ENCODE data around the gene ARL6IP6. TPM values are rescaled to one million over a fixed set of nuclear protein-coding genes. Genes with fewer than 3 reads are reported as not detected.
"Not testable (repeated sequence)": the region's sequence is repeated elsewhere in the genome, so short reads cannot be mapped to it uniquely, and the experiment has no call there.

The ARL6IP6 gene
- total and polyA plus RNA-seq, 5 experiments from 2014 or later = 13.4 to 27.0 (median 16.1) TPM

- DNase-seq (peak in 1 of 10 donors; percentile 13), ATAC-seq (no peak)
- Mint-ChIP-seq H3K36me3 (peaks cover 0 to 4% (median 0%) of the 10 kb centered on the region in 3 donors), H3K9me3 (no peaks in the 10 kb centered on the region), H3K4me3 (no peak overlapping the region), H3K4me1 (peaks cover 9 to 32% (median 22%) of the 10 kb centered on the region in 4 donors), H3K27me3 (no peaks in the 10 kb centered on the region), H3K27ac (no peak overlapping the region)
- POLR2A ChIA-PET = interaction anchor here (3.8 kb wide), 1 partner anchor 12 kb away, joined by 13 read pairs; the partner anchor contains the start of genes ARL6IP6 and PRPF40A
These were observed 11.4 kb downstream of the ARL6IP6 start for GRCh38 chr2:152729844-152730243.

DNA sequence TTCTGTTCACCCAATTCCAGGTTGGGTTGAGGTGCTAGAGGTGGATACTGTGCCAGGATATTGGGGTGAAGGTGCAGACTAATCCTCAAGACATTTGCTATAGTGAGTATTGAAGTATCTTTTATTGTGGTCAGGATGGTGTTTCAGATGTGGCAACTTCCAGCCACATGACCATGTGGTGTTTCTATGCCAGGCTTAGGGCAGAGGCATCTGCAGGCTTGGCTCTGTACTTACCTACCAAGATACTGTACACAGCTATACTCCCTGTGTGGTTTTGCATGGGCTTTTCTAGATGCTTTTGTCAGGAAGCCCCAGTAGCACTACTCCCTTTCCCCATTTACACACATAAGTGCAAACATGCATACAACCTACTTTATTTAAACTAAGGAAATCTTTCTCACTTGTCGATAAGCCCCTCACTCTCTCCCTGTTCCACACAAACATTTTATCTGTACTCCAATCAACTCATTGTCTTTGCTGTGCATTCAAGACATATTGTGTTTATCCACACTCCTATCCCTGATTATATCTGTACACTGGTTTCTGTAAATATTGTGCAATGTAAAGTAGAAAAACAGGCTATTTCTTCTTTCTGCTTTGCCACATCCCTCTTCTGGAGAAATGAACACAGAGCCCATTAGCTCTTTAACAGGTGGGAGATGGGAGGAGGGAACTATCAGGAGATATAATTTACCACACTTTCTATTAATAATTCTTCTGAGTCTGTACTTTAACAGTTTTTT lies 12.3 kb downstream of the ARL6IP6 start:
- peaks cover 0 to 10% (median 3%) of the 10 kb centered on the region in 3 donors for H3K36me3 Mint-ChIP-seq
- H3K4me3 Mint-ChIP-seq = peak overlapping the region in 6 of 10 donors; percentile 0 to 60 (median 3)
- peaks cover 9 to 32% (median 22%) of the 10 kb centered on the region in 4 donors for H3K4me1 Mint-ChIP-seq
- no peak overlapping the region for H3K27ac Mint-ChIP-seq
- H3K9me3 Mint-ChIP-seq = no peaks in the 10 kb centered on the region
- ATAC-seq = peak; percentile 98 to 99
- POLR2A ChIA-PET = interaction anchor here (3.8 kb wide), 1 partner anchor 13 kb away, joined by 13 read pairs; the partner anchor contains the start of genes ARL6IP6 and PRPF40A
- no peaks in the 10 kb centered on the region for H3K27me3 Mint-ChIP-seq
- DNase-seq = peak in 8 of 10 donors; percentile 25 to 78 (median 54)

- peaks cover 5 to 42% (median 23%) of the 10 kb centered on the region in 3 donors for H3K36me3 Mint-ChIP-seq
- ATAC-seq, H3K4me1 Mint-ChIP-seq, DNase-seq, H3K4me3 Mint-ChIP-seq, H3K9me3 Mint-ChIP-seq, POLR2A ChIA-PET, H3K27ac Mint-ChIP-seq, H3K27me3 Mint-ChIP-seq: not testable (repeated sequence)
These were observed 19.1 kb downstream of the ARL6IP6 start for GRCh38 chr2:152737509-152737908.

- Mint-ChIP-seq H3K9me3 (no peaks in the 10 kb centered on the region), H3K4me3 (no peak overlapping the region), H3K27ac (no peak overlapping the region), H3K4me1 (peaks cover 0 to 3% (median 0%) of the 10 kb centered on the region in 4 donors), H3K27me3 (no peaks in the 10 kb centered on the region), H3K36me3 (peaks cover 5 to 46% (median 23%) of the 10 kb centered on the region in 3 donors)
- no peak for ATAC-seq
- DNase-seq = no peak
- POLR2A ChIA-PET = no interaction called here
These were observed 20.0 kb downstream of the ARL6IP6 start for GRCh38 chr2:152738438-152738837.

DNA sequence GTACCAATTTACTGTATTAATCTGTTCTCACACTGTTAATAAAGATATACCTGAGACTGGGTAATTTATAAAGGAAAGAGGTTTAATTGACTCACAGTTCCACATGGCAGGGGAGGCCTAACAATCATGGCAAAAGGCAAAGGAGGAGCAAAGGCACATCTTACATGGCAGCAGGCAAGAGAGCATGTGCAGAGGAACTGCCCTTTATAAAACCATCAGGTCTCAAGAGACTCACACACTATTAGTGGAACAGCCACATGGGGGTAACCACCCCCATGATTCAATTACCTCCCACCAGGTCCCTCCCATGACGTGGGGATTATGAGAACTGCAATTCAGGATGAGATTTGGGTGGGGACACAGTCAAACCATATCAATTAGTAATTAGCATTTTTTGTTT lies 21.3 kb downstream of the ARL6IP6 start:
- H3K4me1 Mint-ChIP-seq, DNase-seq, H3K9me3 Mint-ChIP-seq, H3K27me3 Mint-ChIP-seq, ATAC-seq, POLR2A ChIA-PET, H3K4me3 Mint-ChIP-seq: not testable (repeated sequence)
- Mint-ChIP-seq H3K36me3 (peaks cover 5 to 46% (median 23%) of the 10 kb centered on the region in 3 donors), H3K27ac (peak overlapping the region in 1 of 10 donors; percentile 66)

- peak; percentile 68 to 70 for ATAC-seq
- Mint-ChIP-seq H3K9me3 (no peaks in the 10 kb centered on the region), H3K4me1 (peaks cover 0 to 3% (median 1%) of the 10 kb centered on the region in 4 donors), H3K4me3 (no peak overlapping the region), H3K27ac (no peak overlapping the region), H3K36me3 (peaks cover 5 to 46% (median 20%) of the 10 kb centered on the region in 3 donors), H3K27me3 (no peaks in the 10 kb centered on the region)
- peak in 3 of 10 donors; percentile 50 to 55 (median 51) for DNase-seq
- POLR2A ChIA-PET = interaction anchor here (0.7 kb wide), 1 partner anchor 24 kb away, joined by 3 read pairs; the partner anchor contains the start of gene PRPF40A
These were observed 22.4 kb downstream of the ARL6IP6 start for GRCh38 chr2:152740743-152741328.

GRCh38 chr2:152743002-152743401 lies 24.6 kb downstream of the ARL6IP6 start:
- H3K27ac Mint-ChIP-seq = peak overlapping the region in 1 of 10 donors; percentile 66
- no peak for DNase-seq
- POLR2A ChIA-PET = interaction anchor here (1.3 kb wide), 1 partner anchor 567 kb away, joined by 4 read pairs; the partner anchor contains the start of gene STAM2
- peaks cover 5 to 42% (median 11%) of the 10 kb centered on the region in 3 donors for H3K36me3 Mint-ChIP-seq
- no peaks in the 10 kb centered on the region for H3K9me3 Mint-ChIP-seq
- peaks cover 0 to 3% (median 2%) of the 10 kb centered on the region in 4 donors for H3K4me1 Mint-ChIP-seq
- no peaks in the 10 kb centered on the region for H3K27me3 Mint-ChIP-seq
- H3K4me3 Mint-ChIP-seq = no peak overlapping the region
- ATAC-seq = no peak

DNA sequence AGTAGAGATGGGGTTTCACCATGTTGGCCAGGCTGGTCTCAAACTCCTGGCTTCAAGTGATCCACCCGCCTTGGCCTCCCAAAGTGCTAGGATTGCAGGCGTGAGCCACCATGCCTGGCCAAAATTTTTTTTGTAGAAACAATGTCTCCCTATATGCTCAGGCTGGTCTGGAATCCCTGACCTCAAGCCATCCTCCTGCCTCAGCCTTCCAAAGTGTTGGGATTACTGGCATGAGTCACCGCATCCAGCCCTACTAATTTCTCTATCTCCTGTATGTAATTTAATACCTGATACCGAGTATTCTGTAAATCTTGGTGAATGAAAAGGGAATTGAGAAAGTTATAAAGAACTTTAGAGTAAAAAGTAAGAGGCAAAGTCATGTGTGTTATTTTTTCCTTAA lies 29.3 kb downstream of the ARL6IP6 start:
- Mint-ChIP-seq H3K27ac (peak overlapping the region in 1 of 10 donors; percentile 47), H3K36me3 (peaks cover 0 to 66% (median 26%) of the 10 kb centered on the region in 3 donors)
- H3K4me3 Mint-ChIP-seq, DNase-seq, H3K4me1 Mint-ChIP-seq, H3K27me3 Mint-ChIP-seq, POLR2A ChIA-PET, H3K9me3 Mint-ChIP-seq, ATAC-seq: not testable (repeated sequence)

DNA sequence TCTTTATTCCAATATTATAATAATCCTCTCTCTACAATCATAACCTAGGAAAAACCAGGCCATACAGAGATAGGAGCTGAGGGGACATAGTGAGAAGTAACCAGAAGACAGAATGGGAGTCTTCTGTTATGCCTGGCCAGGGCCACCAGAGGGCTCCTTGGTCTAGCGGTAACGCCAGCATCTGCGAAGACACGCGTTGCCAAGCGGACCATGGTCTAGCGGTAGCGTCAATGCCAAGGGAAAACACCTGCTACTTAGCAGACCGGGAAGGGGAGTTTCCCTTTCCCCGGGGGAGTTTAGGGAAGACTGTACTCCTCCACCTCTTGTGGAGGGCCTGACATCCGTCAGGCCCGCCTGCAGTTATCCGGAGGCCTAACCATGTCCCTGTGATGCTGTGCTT lies 36.6 kb downstream of the ARL6IP6 start:
- Mint-ChIP-seq H3K27ac (no peak overlapping the region), H3K27me3 (no peaks in the 10 kb centered on the region)
- ATAC-seq = no peak

GRCh38 chr2:152759290-152760072 lies 41.1 kb downstream of the ARL6IP6 start:
- peaks cover 0 to 46% (median 18%) of the 10 kb centered on the region in 3 donors for H3K36me3 Mint-ChIP-seq
- H3K9me3 Mint-ChIP-seq = no peaks in the 10 kb centered on the region
- H3K27ac Mint-ChIP-seq = no peak overlapping the region
- DNase-seq (no peak), ATAC-seq (no peak)
- no peaks in the 10 kb centered on the region for H3K4me1 Mint-ChIP-seq
- no peak overlapping the region for H3K4me3 Mint-ChIP-seq
- no peaks in the 10 kb centered on the region for H3K27me3 Mint-ChIP-seq
- POLR2A ChIA-PET = no interaction called here

More for the DNA sequence above, 36.6 kb downstream of the ARL6IP6 start:
- no peak for DNase-seq
- Mint-ChIP-seq H3K4me3 (no peak overlapping the region), H3K36me3 (peaks cover 0 to 58% (median 36%) of the 10 kb centered on the region in 3 donors), H3K9me3 (no peaks in the 10 kb centered on the region), H3K4me1 (peaks cover 0 to 1% (median 0%) of the 10 kb centered on the region in 4 donors)
- POLR2A ChIA-PET = no interaction called here

DNA sequence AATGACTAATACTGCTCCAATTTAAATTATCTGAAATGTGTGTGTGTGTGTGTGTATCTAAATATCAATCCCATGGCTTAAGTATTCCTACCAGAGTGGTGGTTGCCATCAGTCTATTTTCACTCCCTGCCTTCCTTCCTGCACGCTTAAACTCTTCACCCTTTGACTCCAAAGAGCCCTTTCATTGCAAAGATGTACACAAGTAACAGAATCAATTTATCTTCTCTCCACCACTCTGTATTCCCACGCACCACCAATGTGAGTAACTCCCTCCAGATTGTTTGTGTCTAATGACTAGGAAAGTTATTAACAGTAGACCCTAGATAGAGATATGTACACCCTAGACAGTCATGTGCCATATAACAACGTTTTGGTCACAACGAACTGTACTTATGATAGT lies 42.8 kb downstream of the ARL6IP6 start:
- no peaks in the 10 kb centered on the region for H3K27me3 Mint-ChIP-seq
- H3K4me3 Mint-ChIP-seq = no peak overlapping the region
- ATAC-seq = no peak
- POLR2A ChIA-PET = no interaction called here
- no peak for DNase-seq
- H3K4me1 Mint-ChIP-seq = no peaks in the 10 kb centered on the region
- H3K27ac Mint-ChIP-seq = no peak overlapping the region
- H3K36me3 Mint-ChIP-seq = peaks cover 0 to 38% (median 15%) of the 10 kb centered on the region in 3 donors
- H3K9me3 Mint-ChIP-seq = no peaks in the 10 kb centered on the region

GRCh38 chr2:152762202-152762601 lies 43.8 kb downstream of the ARL6IP6 start:
- H3K27me3 Mint-ChIP-seq = peaks cover 0 to under 1% (median 0%) of the 10 kb centered on the region in 5 donors
- POLR2A ChIA-PET = no interaction called here
- no peak for ATAC-seq
- peaks cover 0 to 28% (median 10%) of the 10 kb centered on the region in 3 donors for H3K36me3 Mint-ChIP-seq
- no peaks in the 10 kb centered on the region for H3K9me3 Mint-ChIP-seq
- H3K4me3 Mint-ChIP-seq = no peak overlapping the region
- H3K27ac Mint-ChIP-seq = no peak overlapping the region
- no peaks in the 10 kb centered on the region for H3K4me1 Mint-ChIP-seq
- no peak for DNase-seq

All from naive thymus-derived CD8-positive, alpha-beta T cell (primary cell).